Neuronal stem cell (in vitro differentiated cells): ENCODE results near the gene NOP56.
A peak's percentile ranks its signal among the peaks of the same experiment; 100 is the strongest.

ENCODE experiments used
- DNase-seq: peaks from one replicate; pipeline ENCODE4 v3.0.0-alpha.2; 2013; ENCODE audit warnings: low spot score
- H2AFZ ChIP-seq: one replicate; pipeline ENCODE4 v1.6.1; 2013; ENCODE audit warnings: mild to moderate bottlenecking, low read length, inconsistent platforms
- H2AK5ac ChIP-seq: 2 replicates; pipeline ENCODE4 v1.6.1; 2013; ENCODE audit warnings: low read depth, mild to moderate bottlenecking, inconsistent platforms, low read length, moderate library complexity, mixed read lengths
- H2BK120ac ChIP-seq: 2 replicates; pipeline ENCODE4 v1.6.1; 2013; ENCODE audit warnings: low read depth, mild to moderate bottlenecking, inconsistent platforms, low read length, moderate library complexity, mixed read lengths
- H2BK12ac ChIP-seq: one replicate; pipeline ENCODE4 v1.6.1; 2013; ENCODE audit warnings: low read length, inconsistent platforms
- H2BK15ac ChIP-seq: 2 replicates; pipeline ENCODE4 v1.6.1; 2013; ENCODE audit warnings: mild to moderate bottlenecking, low read length, inconsistent platforms, mixed read lengths
- H2BK5ac ChIP-seq: one replicate; pipeline ENCODE4 v1.6.1; 2013; ENCODE audit warnings: inconsistent platforms, mild to moderate bottlenecking, low read length, moderate library complexity
- H3K14ac ChIP-seq: one replicate; pipeline ENCODE4 v1.6.1; 2013; ENCODE audit warnings: low read length, inconsistent platforms
- H3K18ac ChIP-seq: 2 replicates; pipeline ENCODE4 v1.6.1; 2013; ENCODE audit warnings: low read length, inconsistent platforms
- H3K23ac ChIP-seq: 2 replicates; pipeline ENCODE4 v1.6.1; 2013; ENCODE audit warnings: low read depth, mild to moderate bottlenecking, mixed read lengths, low read length, inconsistent platforms; ENCODE audit not compliant: poor library complexity
- H3K27ac ChIP-seq: replicated peaks from 3 replicates; pipeline ENCODE4 v1.5.1; 2013; ENCODE audit warnings: low read length, inconsistent platforms
- H3K27me3 ChIP-seq, 3 experiments: 2 replicates each; pipeline ENCODE4 v1.6.1; 2013; ENCODE audit warnings: low read length in 3 of 3, mild to moderate bottlenecking in 2 of 3, inconsistent platforms in 1 of 3, low read depth in 1 of 3, mixed read lengths in 1 of 3, moderate library complexity in 1 of 3; ENCODE audit not compliant: control insufficient read depth in 3 of 3, insufficient read depth in 3 of 3
- H3K36me3 ChIP-seq, 2 donors: replicated peaks in 1 of 2; 2 replicates each; pipeline ENCODE4 v1.6.1; 2013; ENCODE audit warnings: low read length in 2 of 2; ENCODE audit not compliant: control insufficient read depth in 2 of 2, insufficient read depth in 2 of 2
- H3K4ac ChIP-seq: 2 replicates; pipeline ENCODE4 v1.6.1; 2013; ENCODE audit warnings: inconsistent platforms, mild to moderate bottlenecking, low read length, moderate library complexity
- H3K4me1 ChIP-seq, 2 donors: 1 replicate in 1 of 2; 2 replicates in 1 of 2; pipeline ENCODE4 v1.6.1; 2013; ENCODE audit warnings: low read length in 2 of 2, low read depth in 1 of 2; ENCODE audit not compliant: control insufficient read depth in 2 of 2, insufficient read depth in 1 of 2
- H3K4me2 ChIP-seq: one replicate; pipeline ENCODE4 v1.6.1; 2013; ENCODE audit warnings: mild to moderate bottlenecking, low read length, inconsistent platforms; ENCODE audit not compliant: insufficient read depth, poor library complexity, severe bottlenecking
- H3K4me3 ChIP-seq, 2 donors: 2 replicates each; pipeline ENCODE4 v1.5.1; 2013; ENCODE audit warnings: low read length in 2 of 2, mild to moderate bottlenecking in 2 of 2, inconsistent platforms in 1 of 2, moderate library complexity in 1 of 2
- H3K79me1 ChIP-seq: one replicate; pipeline ENCODE4 v1.6.1; 2013; ENCODE audit warnings: low read depth, mild to moderate bottlenecking, inconsistent platforms, low read length, moderate library complexity
- H3K9ac ChIP-seq: one replicate; pipeline ENCODE4 v1.6.1; 2013; ENCODE audit warnings: mild to moderate bottlenecking, low read depth, low read length, inconsistent platforms; ENCODE audit not compliant: poor library complexity
- H3K9me3 ChIP-seq, 2 donors: replicated peaks in 1 of 2; 2 replicates each; pipeline versions ENCODE3 to v1.6.1; 2013; ENCODE audit warnings: low read length in 2 of 2, mild to moderate bottlenecking in 2 of 2, inconsistent platforms in 1 of 2, low read depth in 1 of 2, mixed read lengths in 1 of 2, moderate library complexity in 1 of 2; ENCODE audit not compliant: control insufficient read depth in 2 of 2, insufficient read depth in 1 of 2
- H4K8ac ChIP-seq: one replicate; pipeline ENCODE4 v1.6.1; 2013; ENCODE audit warnings: low read depth, mild to moderate bottlenecking, inconsistent platforms, low read length, moderate library complexity
- H4K91ac ChIP-seq: one replicate; pipeline ENCODE4 v1.6.1; 2013; ENCODE audit warnings: low read length, low read depth, mild to moderate bottlenecking, inconsistent platforms; ENCODE audit not compliant: poor library complexity
- WGBS, 2 donors: extraction: QIAGEN DNeasy Blood & Tissue Kit; methylation state at CpG; one replicate each; pipeline ENCODE4 v1.1.7; 2013; ENCODE audit warnings: missing lambda C conversion rate in 2 of 2, mixed read lengths in 1 of 2; ENCODE audit not compliant: insufficient read length in 2 of 2, insufficient replicate concordance in 1 of 2; ENCODE audit errors: extremely low coverage in 2 of 2; 5-methylcytosine and 5-hydroxymethylcytosine counted together

The NOP56 gene

GRCh38 chr20:2701671-2702081 is 49.2 kb downstream of the NOP56 start:
- Histone ChIP-seq H2BK12ac (no peak overlapping the region), H3K27ac (no peak overlapping the region), H2BK15ac (no peak overlapping the region), H3K4me3 (no peak overlapping the region), H3K18ac (no peak overlapping the region), H4K8ac (no peak overlapping the region), H3K23ac (no peak overlapping the region), H3K9me3 (peaks cover 0 to 3% of the 10 kb centered on the region in 2 donors), H4K91ac (no peak overlapping the region), H3K4me2 (no peak overlapping the region), H3K4me1 (peaks cover 5 to 6% of the 10 kb centered on the region in 2 donors), H3K9ac (no peak overlapping the region), H3K36me3 (no peaks in the 10 kb centered on the region), H2BK120ac (no peak overlapping the region), H3K4ac (no peak overlapping the region), H2AFZ (no peak overlapping the region), H2BK5ac (no peak overlapping the region), H2AK5ac (no peak overlapping the region), H3K27me3 (peaks cover 0 to 12% (median 9%) of the 10 kb centered on the region in 3 experiments), H3K79me1 (no peaks in the 10 kb centered on the region), H3K14ac (no peak overlapping the region)
- no peak for DNase-seq
- WGBS, 2 donors = no CpG with 5 or more reads among the region's 5 CpGs

GRCh38 chr20:2703716-2704475 is 51.5 kb downstream of the NOP56 start:
- no peak overlapping the region for H3K4me2 ChIP-seq
- H3K36me3 ChIP-seq = no peaks in the 10 kb centered on the region
- no peak overlapping the region for H3K4ac ChIP-seq
- no peak for DNase-seq
- H3K23ac ChIP-seq = no peak overlapping the region
- H3K4me1 ChIP-seq = peaks cover 0 to 22% of the 10 kb centered on the region in 2 donors
- WGBS, 2 donors = no CpG with 5 or more reads among the region's 8 CpGs
- H2BK12ac ChIP-seq = no peak overlapping the region
- no peak overlapping the region for H2BK120ac ChIP-seq
- no peak overlapping the region for H3K14ac ChIP-seq
- H4K91ac ChIP-seq = no peak overlapping the region
- H3K27ac ChIP-seq = no peak overlapping the region
- no peak overlapping the region for H2AK5ac ChIP-seq
- H3K4me3 ChIP-seq = no peak overlapping the region
- no peak overlapping the region for H3K9ac ChIP-seq
- no peak overlapping the region for H2AFZ ChIP-seq
- no peak overlapping the region for H3K18ac ChIP-seq
- no peak overlapping the region for H4K8ac ChIP-seq
- H3K9me3 ChIP-seq = peaks cover 0 to 4% of the 10 kb centered on the region in 2 donors
- H3K79me1 ChIP-seq = no peaks in the 10 kb centered on the region
- H2BK5ac ChIP-seq = no peak overlapping the region
- H3K27me3 ChIP-seq = peaks cover 0 to 9% (median 5%) of the 10 kb centered on the region in 3 experiments
- H2BK15ac ChIP-seq = no peak overlapping the region

GRCh38 chr20:2705931-2706645 is 53.7 kb downstream of the NOP56 start:
- Histone ChIP-seq H2BK5ac (peak overlapping the region; percentile 45), H3K27me3 (peaks cover 0 to 7% (median 3%) of the 10 kb centered on the region in 3 experiments)
- DNase-seq = no peak

More at GRCh38 chr20:2705931-2706645, 53.7 kb downstream of the NOP56 start:
- Histone ChIP-seq H4K91ac (no peak overlapping the region), H3K36me3 (no peaks in the 10 kb centered on the region), H2BK120ac (no peak overlapping the region), H3K9ac (no peak overlapping the region), H3K4me2 (no peak overlapping the region), H3K23ac (peak overlapping the region; percentile 61), H2BK12ac (peak overlapping the region; percentile 79), H3K18ac (peak overlapping the region; percentile 65), H4K8ac (no peak overlapping the region), H3K14ac (peak overlapping the region; percentile 87), H2AFZ (no peak overlapping the region), H3K9me3 (peaks cover 0 to 4% of the 10 kb centered on the region in 2 donors), H3K4ac (no peak overlapping the region), H3K4me1 (peaks cover 0 to 24% of the 10 kb centered on the region in 2 donors), H3K79me1 (no peaks in the 10 kb centered on the region), H2AK5ac (peak overlapping the region; percentile 14), H3K4me3 (no peak overlapping the region), H2BK15ac (peak overlapping the region; percentile 87), H3K27ac (no peak overlapping the region)
- WGBS, 2 donors = no CpG with 5 or more reads among the region's 14 CpGs
